CD8-positive, alpha-beta memory T cell (primary cell): Measurements from ENCODE around the gene WDHD1. TPM values are rescaled to one million over a fixed set of nuclear protein-coding genes. Genes with fewer than 3 reads are reported as not detected.

Experiments
- CTCF ChIA-PET: fragments of 350-600 bp; sonication (Branson Sonifier 250); formaldehyde crosslinking; loops from one replicate; lab custom pipeline; 2021; ENCODE audit warnings: antibody characterized with exemption; lab: Charles Lee
- POLR2A ChIA-PET: fragments of 350-600 bp; sonication (Branson Sonifier 250); formaldehyde crosslinking; loops from one replicate; lab custom pipeline; 2021; ENCODE audit warnings: antibody characterized with exemption; lab: Charles Lee
- DNase-seq, 5 donors: peaks; one replicate each; pipeline versions ENCODE4 v3.0.0 to v3.0.0-alpha.2; 2020 to 2022; ENCODE audit warnings: mixed read lengths in 1 of 5
- H3K27ac ChIP-seq: one replicate; pipeline ENCODE4 v1.7.0; 2013; ENCODE audit warnings: low read depth, mild to moderate bottlenecking, low read length, moderate library complexity
- H3K27me3 ChIP-seq: 2 replicates; pipeline ENCODE4 v1.7.0; 2013; ENCODE audit warnings: low read length, mild to moderate bottlenecking; ENCODE audit not compliant: insufficient read depth, poor library complexity, severe bottlenecking
- H3K36me3 ChIP-seq: 2 replicates; pipeline ENCODE4 v1.7.0; 2013; ENCODE audit warnings: mild to moderate bottlenecking, low read length, moderate library complexity; ENCODE audit not compliant: insufficient read depth
- H3K4me1 ChIP-seq: 2 replicates; pipeline ENCODE4 v1.7.0; 2013; ENCODE audit warnings: mild to moderate bottlenecking, low read length, moderate library complexity; ENCODE audit not compliant: insufficient read depth
- H3K4me3 ChIP-seq: 2 replicates; pipeline ENCODE4 v1.7.0; 2013; ENCODE audit warnings: mild to moderate bottlenecking, low read length
- H3K9me3 ChIP-seq: 2 replicates; pipeline ENCODE4 v1.7.0; 2013; ENCODE audit warnings: mild to moderate bottlenecking, low read length
- H3K27ac Mint-ChIP-seq, 8 donors: one replicate each; pipeline ENCODE4 v1.8.0; 2020 to 2021; ENCODE audit warnings: mixed read lengths in 8 of 8, mild to moderate bottlenecking in 6 of 8, inconsistent platforms in 3 of 8, moderate library complexity in 3 of 8
- H3K27me3 Mint-ChIP-seq, 2 donors: one replicate each; pipeline ENCODE4 v1.8.0; 2020 to 2021; ENCODE audit warnings: mixed read lengths in 2 of 2, mild to moderate bottlenecking in 1 of 2, moderate library complexity in 1 of 2
- H3K36me3 Mint-ChIP-seq, 3 donors: one replicate each; pipeline ENCODE4 v1.8.0; 2020 to 2021; ENCODE audit warnings: mixed read lengths in 3 of 3, inconsistent platforms in 1 of 3, mild to moderate bottlenecking in 1 of 3
- H3K4me1 Mint-ChIP-seq, 3 donors: one replicate each; pipeline ENCODE4 v1.8.0; 2020 to 2021; ENCODE audit warnings: mixed read lengths in 3 of 3, inconsistent platforms in 1 of 3, mild to moderate bottlenecking in 1 of 3
- H3K4me3 Mint-ChIP-seq, 7 donors: one replicate each; pipeline ENCODE4 v1.8.0; 2020 to 2021; ENCODE audit warnings: mixed read lengths in 7 of 7, mild to moderate bottlenecking in 6 of 7, moderate library complexity in 4 of 7, inconsistent platforms in 2 of 7
- H3K9me3 Mint-ChIP-seq, 5 donors: one replicate each; pipeline ENCODE4 v1.8.0; 2020 to 2022; ENCODE audit warnings: mixed read lengths in 5 of 5, mild to moderate bottlenecking in 3 of 5, moderate library complexity in 2 of 5, inconsistent platforms in 1 of 5
- polyA plus RNA-seq: library from polyadenylated mRNA; unstranded; fragments of 300-500 nt; fragmentation: Illumina TruSeq; gene quantifications from one replicate; pipeline ENCODE4 v1.2.3, GENCODE V29; 2021
- total RNA-seq, 2 experiments: library from RNA; stranded (reverse); gene quantifications; one replicate each; pipeline ENCODE4 v1.2.3, GENCODE V29; 2021

Gene WDHD1, protein sequence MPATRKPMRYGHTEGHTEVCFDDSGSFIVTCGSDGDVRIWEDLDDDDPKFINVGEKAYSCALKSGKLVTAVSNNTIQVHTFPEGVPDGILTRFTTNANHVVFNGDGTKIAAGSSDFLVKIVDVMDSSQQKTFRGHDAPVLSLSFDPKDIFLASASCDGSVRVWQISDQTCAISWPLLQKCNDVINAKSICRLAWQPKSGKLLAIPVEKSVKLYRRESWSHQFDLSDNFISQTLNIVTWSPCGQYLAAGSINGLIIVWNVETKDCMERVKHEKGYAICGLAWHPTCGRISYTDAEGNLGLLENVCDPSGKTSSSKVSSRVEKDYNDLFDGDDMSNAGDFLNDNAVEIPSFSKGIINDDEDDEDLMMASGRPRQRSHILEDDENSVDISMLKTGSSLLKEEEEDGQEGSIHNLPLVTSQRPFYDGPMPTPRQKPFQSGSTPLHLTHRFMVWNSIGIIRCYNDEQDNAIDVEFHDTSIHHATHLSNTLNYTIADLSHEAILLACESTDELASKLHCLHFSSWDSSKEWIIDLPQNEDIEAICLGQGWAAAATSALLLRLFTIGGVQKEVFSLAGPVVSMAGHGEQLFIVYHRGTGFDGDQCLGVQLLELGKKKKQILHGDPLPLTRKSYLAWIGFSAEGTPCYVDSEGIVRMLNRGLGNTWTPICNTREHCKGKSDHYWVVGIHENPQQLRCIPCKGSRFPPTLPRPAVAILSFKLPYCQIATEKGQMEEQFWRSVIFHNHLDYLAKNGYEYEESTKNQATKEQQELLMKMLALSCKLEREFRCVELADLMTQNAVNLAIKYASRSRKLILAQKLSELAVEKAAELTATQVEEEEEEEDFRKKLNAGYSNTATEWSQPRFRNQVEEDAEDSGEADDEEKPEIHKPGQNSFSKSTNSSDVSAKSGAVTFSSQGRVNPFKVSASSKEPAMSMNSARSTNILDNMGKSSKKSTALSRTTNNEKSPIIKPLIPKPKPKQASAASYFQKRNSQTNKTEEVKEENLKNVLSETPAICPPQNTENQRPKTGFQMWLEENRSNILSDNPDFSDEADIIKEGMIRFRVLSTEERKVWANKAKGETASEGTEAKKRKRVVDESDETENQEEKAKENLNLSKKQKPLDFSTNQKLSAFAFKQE
- total RNA-seq (10 to 100 TPM; 56.3 to 56.6 TPM), polyA plus RNA-seq (3.1 TPM)

DNA sequence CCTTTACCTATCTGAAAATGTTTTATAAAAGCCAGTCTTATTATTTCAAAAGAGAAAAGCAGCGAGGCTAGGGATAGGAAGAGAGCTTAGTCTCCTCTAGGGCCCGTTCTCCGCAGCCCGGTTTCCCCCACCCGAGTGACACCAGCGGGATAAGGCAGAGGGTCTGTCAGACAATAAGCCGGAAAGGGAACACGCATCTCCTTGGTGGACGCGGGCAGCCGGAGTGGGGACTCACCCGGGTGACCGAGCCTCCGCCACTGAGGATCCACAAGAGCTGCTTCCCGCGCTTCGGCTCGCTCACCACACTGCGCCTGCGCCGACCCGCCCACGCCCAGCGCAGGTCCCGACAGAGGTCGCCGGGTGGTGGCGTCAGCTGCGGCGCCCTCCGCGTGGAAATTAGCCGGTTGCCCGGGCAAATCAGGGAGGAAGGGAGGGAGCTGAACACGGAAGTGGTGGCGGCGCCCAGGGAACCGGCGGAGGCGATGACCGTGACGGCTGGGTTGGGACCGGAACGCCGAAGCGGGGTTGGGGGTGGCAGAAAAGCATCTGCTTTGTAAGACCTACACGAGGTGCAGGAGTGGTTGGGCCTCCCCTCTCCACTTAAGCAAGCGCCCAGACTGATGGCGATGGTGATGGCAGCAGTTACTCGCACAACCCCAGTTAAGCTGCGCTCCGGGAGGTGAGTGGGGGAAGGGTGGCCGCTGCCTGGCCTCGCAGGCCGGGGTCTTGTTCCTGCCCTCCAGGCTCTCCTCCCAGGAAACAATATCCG is at the start of gene WDHD1, which contains the start of gene SOCS4:
Gene WDHD1, minus strand, starts transcription at position 307 of the 769 bp plus-strand sequence. CDS start 312 bp downstream, outside the sequence.
Gene SOCS4, plus strand, starts transcription at position 444 of the 769 bp plus-strand sequence. CDS start 15,806 bp downstream, outside the sequence.
- Histone ChIP-seq H3K27ac (peak within 1 kb of the TSS; percentile 83), H3K27me3 (no peaks in the 10 kb centered on the region), H3K9me3 (no peaks in the 10 kb centered on the region), H3K4me3 (peak within 1 kb of the TSS; percentile 72), H3K36me3 (no peaks in the 10 kb centered on the region), H3K4me1 (peaks cover 19% of the 10 kb centered on the region)
- ChIA-PET POLR2A (interaction anchor here (0.9 to 2.0 kb wide), 5 partner anchors 11 to 165 kb away, joined by 4 to 10 read pairs (median 8); partner anchors contain the start of genes DLGAP5, GCH1 and MAPK1IP1L), CTCF (interaction anchor here (0.8 to 3.6 kb wide), 6 partner anchors 12 to 120 kb away, joined by 3 to 28 read pairs (median 3); partner anchors contain the start of gene MAPK1IP1L)
- Mint-ChIP-seq H3K4me3 (peak within 1 kb of the TSS; percentile 92 to 100 (median 94)), H3K4me1 (peaks cover 50 to 63% (median 59%) of the 10 kb centered on the region in 3 donors), H3K36me3 (peaks cover 0 to 17% (median 0%) of the 10 kb centered on the region in 3 donors), H3K9me3 (no peaks in the 10 kb centered on the region), H3K27me3 (no peaks in the 10 kb centered on the region), H3K27ac (peak within 1 kb of the TSS; percentile 89 to 99 (median 95))
- peak; percentile 96 to 97 (median 96) for DNase-seq

DNA sequence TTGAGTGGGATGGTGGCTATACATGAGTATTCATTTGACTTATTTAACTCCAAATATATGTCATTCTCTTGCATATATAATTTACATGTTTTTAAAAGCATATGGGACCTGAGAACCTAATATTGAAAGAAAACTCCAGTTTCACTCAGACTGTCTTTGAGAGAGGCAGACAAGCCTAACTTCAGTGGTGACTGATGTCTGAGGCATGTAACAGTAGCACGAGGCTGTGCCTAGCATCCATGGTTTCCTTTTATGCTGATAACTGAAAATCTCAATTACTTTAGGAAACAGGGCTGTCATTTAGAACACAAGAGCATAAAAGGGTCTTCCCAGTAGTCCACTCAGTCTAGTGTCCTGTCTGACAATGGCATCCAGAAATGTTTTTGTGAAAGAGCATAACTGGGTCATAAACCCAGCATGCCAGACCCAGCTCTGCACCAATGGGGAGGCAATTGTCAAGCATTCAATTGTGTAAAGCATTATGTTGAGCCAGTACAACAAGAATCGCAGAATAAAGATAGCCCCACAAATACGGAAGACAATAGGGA is 48.8 kb upstream of the WDHD1 start:
- H3K4me3 Mint-ChIP-seq: peak overlapping the region in 1 of 7 donors; percentile 81
- no peaks in the 10 kb centered on the region for H3K9me3 Mint-ChIP-seq
- peaks cover 0 to 5% of the 10 kb centered on the region in 2 donors for H3K27me3 Mint-ChIP-seq
- ChIA-PET CTCF (interaction anchor here (0.6 to 2.4 kb wide), 2 partner anchors 16 to 24 kb away, joined by 3 to 12 read pairs; partner anchors contain the start of gene MAPK1IP1L), POLR2A (no interaction called here)
- Histone ChIP-seq H3K4me3 (no peak overlapping the region), H3K27me3 (no peaks in the 10 kb centered on the region), H3K36me3 (no peaks in the 10 kb centered on the region), H3K9me3 (no peaks in the 10 kb centered on the region), H3K27ac (no peak overlapping the region), H3K4me1 (peaks cover 13% of the 10 kb centered on the region)
- no peak for DNase-seq
- peak overlapping the region in 1 of 8 donors; percentile 46 for H3K27ac Mint-ChIP-seq
- H3K36me3 Mint-ChIP-seq: no peaks in the 10 kb centered on the region
- peaks cover 25 to 53% (median 40%) of the 10 kb centered on the region in 3 donors for H3K4me1 Mint-ChIP-seq

DNA sequence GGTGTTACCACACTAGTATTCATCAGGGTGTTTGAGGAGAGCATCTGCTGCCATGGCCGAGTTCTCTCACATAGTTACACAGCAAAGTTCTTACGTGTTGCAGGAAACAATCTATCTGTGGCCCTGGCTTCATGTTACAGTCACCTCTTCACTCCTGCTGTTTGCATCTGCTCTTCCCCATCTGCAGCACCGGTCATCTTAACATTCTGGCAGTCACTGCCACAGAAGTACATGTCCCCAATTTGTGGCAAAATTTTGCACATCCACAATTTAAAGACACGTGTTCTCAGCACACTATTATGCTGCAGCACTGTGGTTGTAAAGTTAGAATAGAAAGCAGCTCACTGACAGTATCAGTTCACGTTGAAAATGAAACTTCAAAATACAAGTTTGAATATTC is 47.8 kb upstream of the WDHD1 start:
- Histone ChIP-seq H3K4me3 (no peak overlapping the region), H3K4me1 (peaks cover 13% of the 10 kb centered on the region), H3K36me3 (no peaks in the 10 kb centered on the region), H3K9me3 (no peaks in the 10 kb centered on the region), H3K27ac (no peak overlapping the region), H3K27me3 (no peaks in the 10 kb centered on the region)
- peak overlapping the region in 7 of 8 donors; percentile 12 to 76 (median 42) for H3K27ac Mint-ChIP-seq
- H3K36me3 Mint-ChIP-seq: no peaks in the 10 kb centered on the region
- CTCF ChIA-PET: interaction anchor here (0.7 kb wide), 1 partner anchor 71 kb away, joined by 3 read pairs; no protein-coding TSS in a partner anchor
- H3K9me3 Mint-ChIP-seq: no peaks in the 10 kb centered on the region
- no peak for DNase-seq
- peaks cover 25 to 53% (median 40%) of the 10 kb centered on the region in 3 donors for H3K4me1 Mint-ChIP-seq
- POLR2A ChIA-PET: no interaction called here
- peaks cover 0 to 5% of the 10 kb centered on the region in 2 donors for H3K27me3 Mint-ChIP-seq
- H3K4me3 Mint-ChIP-seq: peak overlapping the region; percentile 18 to 81 (median 64)

DNA sequence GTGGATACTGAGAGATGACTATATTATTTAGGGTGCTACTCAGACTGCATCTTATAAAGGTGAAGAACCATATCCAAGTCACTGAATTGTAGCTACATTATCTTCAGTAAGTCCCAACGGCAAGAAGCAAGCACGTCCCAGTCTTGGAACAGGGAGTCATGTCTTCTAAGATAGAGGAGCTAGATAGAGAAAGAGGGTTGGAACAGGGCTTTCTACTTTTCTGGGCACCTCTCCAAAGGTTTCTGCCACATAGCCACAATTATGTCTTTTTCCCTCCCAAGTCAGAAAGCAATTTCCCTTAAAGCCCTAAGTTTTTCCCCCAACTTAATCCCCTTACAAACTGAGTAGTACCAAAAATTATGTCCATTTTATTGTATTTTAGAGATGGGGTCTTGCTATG is 47.0 kb upstream of the WDHD1 start:
- Histone ChIP-seq H3K9me3 (no peaks in the 10 kb centered on the region), H3K27me3 (no peaks in the 10 kb centered on the region), H3K4me1 (peaks cover 13% of the 10 kb centered on the region), H3K27ac (no peak overlapping the region), H3K4me3 (no peak overlapping the region), H3K36me3 (no peaks in the 10 kb centered on the region)
- ChIA-PET POLR2A (no interaction called here), CTCF (interaction anchor here (2.7 kb wide), 1 partner anchor 23 kb away, joined by 14 read pairs; the partner anchor contains the start of gene MAPK1IP1L)
- H3K4me1 Mint-ChIP-seq: peaks cover 25 to 53% (median 40%) of the 10 kb centered on the region in 3 donors
- H3K4me3 Mint-ChIP-seq: peak overlapping the region in 1 of 7 donors; percentile 5
- peak overlapping the region in 1 of 8 donors; percentile 43 for H3K27ac Mint-ChIP-seq
- H3K36me3 Mint-ChIP-seq: peaks cover 0 to 1% (median 0%) of the 10 kb centered on the region in 3 donors
- peaks cover 0 to 3% of the 10 kb centered on the region in 2 donors for H3K27me3 Mint-ChIP-seq
- no peak for DNase-seq
- H3K9me3 Mint-ChIP-seq: no peaks in the 10 kb centered on the region

DNA sequence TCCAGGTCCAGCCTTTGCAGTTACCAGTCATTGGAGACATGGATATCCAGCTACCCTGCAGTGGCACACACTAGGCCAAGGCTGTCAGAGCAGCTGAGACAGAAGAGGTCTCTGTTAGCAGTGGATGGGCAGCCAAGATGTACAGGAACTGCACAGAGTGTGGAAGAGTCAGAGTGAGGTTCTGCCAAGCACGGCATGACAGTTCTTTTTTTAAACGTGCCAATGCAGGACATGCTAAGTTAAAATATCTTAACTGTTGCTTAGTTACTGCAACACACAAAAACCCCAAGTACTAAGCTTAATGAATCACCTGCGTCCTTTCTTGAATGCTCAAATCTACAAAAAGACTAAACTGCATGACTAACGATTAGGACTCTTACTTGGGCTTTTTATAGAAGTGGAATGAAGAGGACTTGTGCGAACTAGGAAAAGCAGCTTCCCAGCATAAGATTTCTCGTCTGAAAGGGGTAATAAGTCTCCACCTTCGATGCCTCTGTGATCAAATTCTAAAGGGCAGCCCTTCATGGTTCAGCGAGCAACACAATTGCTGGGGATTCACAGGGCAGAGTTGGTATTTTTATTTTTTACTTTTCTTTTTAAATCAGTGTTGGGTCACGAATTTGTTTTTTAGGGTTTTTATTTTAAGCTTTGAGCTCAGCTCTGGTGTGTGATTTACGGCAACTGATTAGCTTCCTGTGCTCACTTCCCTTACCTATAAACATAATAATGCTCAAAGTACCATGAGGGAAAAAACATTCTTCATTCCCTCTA is 45.2 kb upstream of the WDHD1 start:
- POLR2A ChIA-PET: interaction anchor here (0.6 to 1.6 kb wide), 4 partner anchors 26 to 201 kb away, joined by 3 to 14 read pairs (median 6); no protein-coding TSS in a partner anchor
- no peak overlapping the region for H3K27ac ChIP-seq
- Mint-ChIP-seq H3K27me3 (peaks cover 0 to 3% of the 10 kb centered on the region in 2 donors), H3K27ac (peak overlapping the region; percentile 75 to 95 (median 86)), H3K4me1 (peaks cover 28 to 50% (median 44%) of the 10 kb centered on the region in 3 donors), H3K4me3 (peak overlapping the region in 6 of 7 donors; percentile 20 to 75 (median 49)), H3K9me3 (no peaks in the 10 kb centered on the region), H3K36me3 (peaks cover 0 to 11% (median 0%) of the 10 kb centered on the region in 3 donors)
- CTCF ChIA-PET: interaction anchor here (1.4 to 2.7 kb wide), 4 partner anchors 18 to 89 kb away, joined by 5 to 14 read pairs (median 6); partner anchors contain the start of gene MAPK1IP1L
- no peaks in the 10 kb centered on the region for H3K27me3 ChIP-seq
- DNase-seq: peak in 2 of 5 donors; percentile 5 to 38
- no peaks in the 10 kb centered on the region for H3K9me3 ChIP-seq
- H3K36me3 ChIP-seq: no peaks in the 10 kb centered on the region
- H3K4me1 ChIP-seq: peaks cover 13% of the 10 kb centered on the region
- H3K4me3 ChIP-seq: no peak overlapping the region

DNA sequence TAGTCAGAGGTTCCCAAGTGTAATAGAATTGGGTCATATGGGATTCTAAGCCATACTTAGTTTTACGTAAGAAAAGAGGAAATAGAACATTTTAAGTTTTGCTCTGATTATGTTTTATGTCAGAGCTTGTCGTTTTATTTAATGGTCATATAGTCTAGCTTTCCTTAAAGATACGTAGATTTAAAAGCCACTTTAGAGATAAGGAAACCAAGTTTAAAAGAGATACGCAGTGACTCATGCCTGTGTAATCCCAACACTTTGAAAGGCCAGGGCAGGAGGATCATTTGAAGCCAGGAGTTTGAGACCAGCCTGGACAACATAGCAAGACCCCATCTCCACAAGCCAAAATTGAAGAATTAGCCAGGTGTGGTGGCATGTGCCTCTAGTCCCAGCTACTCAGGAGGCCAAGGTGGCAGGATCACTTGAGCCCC is 44.1 kb upstream of the WDHD1 start:
- CTCF ChIA-PET: interaction anchor here (2.2 kb wide), 1 partner anchor 26 kb away, joined by 5 read pairs; no protein-coding TSS in a partner anchor
- no peak overlapping the region for H3K27ac ChIP-seq

More for the DNA sequence above, 44.1 kb upstream of the WDHD1 start:
- H3K4me1 ChIP-seq: peaks cover 13% of the 10 kb centered on the region
- Mint-ChIP-seq H3K36me3 (peaks cover 0 to 19% (median 3%) of the 10 kb centered on the region in 3 donors), H3K4me3 (no peak overlapping the region), H3K4me1 (peaks cover 28 to 52% (median 43%) of the 10 kb centered on the region in 3 donors), H3K9me3 (no peaks in the 10 kb centered on the region), H3K27me3 (peaks cover 0 to 2% of the 10 kb centered on the region in 2 donors), H3K27ac (peak overlapping the region; percentile 44 to 95 (median 83))
- no peaks in the 10 kb centered on the region for H3K36me3 ChIP-seq
- no peaks in the 10 kb centered on the region for H3K27me3 ChIP-seq
- H3K9me3 ChIP-seq: no peaks in the 10 kb centered on the region
- DNase-seq: no peak
- POLR2A ChIA-PET: no interaction called here
- H3K4me3 ChIP-seq: no peak overlapping the region
